Endometrial microvascular endothelial cells (primary cell): ENCODE results near the gene STIMATE. TPM values are rescaled to one million over a fixed set of nuclear protein-coding genes. Genes with fewer than 3 reads are reported as not detected.

Source experiments
- in situ Hi-C: cut with HindIII; loops from 2 replicates; pipeline ENCODE4 v1.10.0; 2017; ENCODE audit warnings: low sequenced_read_pairs, low pct_unique_long_range_greater_than_20kb; ENCODE audit errors: inconsistent ontology term
- total RNA-seq: library from RNA; depleted of rRNA; stranded (reverse); fragments of >200 nt; gene quantifications from one replicate; pipeline ENCODE4 v1.2.3, GENCODE V29; 2015; ENCODE audit errors: inconsistent ontology term

The STIMATE gene
- total RNA-seq, 1 donor from 2014 or later = 12.6 TPM

- in situ Hi-C loops = no loop called here
Observed at GRCh38 chr3:52845691-52846431, 51.5 kb downstream of the STIMATE start.

GRCh38 chr3:52845157-52845556, 52.2 kb downstream of the STIMATE start:
- in situ Hi-C loops = no loop called here

- in situ Hi-C loops = no loop called here
Observed at GRCh38 chr3:52844290-52844975, 52.9 kb downstream of the STIMATE start.

GRCh38 chr3:52843881-52844280, 53.5 kb downstream of the STIMATE start:
- in situ Hi-C loops = no loop called here

- in situ Hi-C loops = no loop called here
Observed at GRCh38 chr3:52843108-52843865, 54.1 kb downstream of the STIMATE start.

- in situ Hi-C loops = no loop called here
Observed at GRCh38 chr3:52842424-52842823, 54.9 kb downstream of the STIMATE start.

GRCh38 chr3:52841981-52842340, 55.4 kb downstream of the STIMATE start:
- in situ Hi-C loops = no loop called here

- in situ Hi-C loops = no loop called here
Observed at GRCh38 chr3:52841211-52841980, 56.0 kb downstream of the STIMATE start.

GRCh38 chr3:52839892-52840545, 57.3 kb downstream of the STIMATE start:
- in situ Hi-C loops = no loop called here

- in situ Hi-C loops = no loop called here
Observed at GRCh38 chr3:52839268-52839575, 58.1 kb downstream of the STIMATE start.

- in situ Hi-C loops = no loop called here
Observed at GRCh38 chr3:52838561-52839267, 58.6 kb downstream of the STIMATE start.

GRCh38 chr3:52836986-52837385, 60.4 kb downstream of the STIMATE start:
- in situ Hi-C loops = no loop called here

- in situ Hi-C loops = no loop called here
Observed at GRCh38 chr3:52836471-52836845, 60.9 kb downstream of the STIMATE start.

GRCh38 chr3:52835766-52836470, 61.4 kb downstream of the STIMATE start:
- in situ Hi-C loops = no loop called here

- in situ Hi-C loops = no loop called here
Observed at GRCh38 chr3:52834871-52835501, 62.4 kb downstream of the STIMATE start, which contains the start of gene MUSTN1. TSS of gene MUSTN1 (minus strand) at chr3:52835019. CDS start at chr3:52834948, 71 bp downstream.

- in situ Hi-C loops = no loop called here
Observed at GRCh38 chr3:52833202-52833601, 64.1 kb downstream of the STIMATE start.
